ENCODE data around the gene ARL15.

- TF ChIP-seq RFX5 (IDR thresholded peaks at IDR 0.05; ENCODE audit: borderline replicate concordance, low read depth, low read length) (no peak), SRF (IDR thresholded peaks at IDR 0.05; ENCODE audit: low read depth, low read length) (no peak), POLR2AphosphoS5 (IDR thresholded peaks at IDR 0.05; ENCODE audit: low read depth, low read length) (no peak)
These were observed 47.2 kb upstream of the ARL15 start for GRCh38 chr5:54357408-54358058.

Data from H1 (cell line).